Mesenchymal stem cell (in vitro differentiated cells and primary cell): Measurements from ENCODE around the gene SCAF1.

Source experiments
- DNase-seq: peaks from one replicate; pipeline ENCODE4 v3.0.0-alpha.2; 2013
- H2AFZ ChIP-seq: one replicate; pipeline ENCODE4 v1.6.1; 2013; ENCODE audit warnings: low read depth, mild to moderate bottlenecking, control low read depth, inconsistent platforms, low read length, moderate library complexity
- H2AK5ac ChIP-seq: 2 replicates; pipeline ENCODE4 v1.6.1; 2013; ENCODE audit warnings: low read length, moderate library complexity, mild to moderate bottlenecking, inconsistent platforms; ENCODE audit not compliant: severe bottlenecking
- H2BK120ac ChIP-seq: one replicate; pipeline ENCODE4 v1.6.1; 2013; ENCODE audit warnings: low read depth, mild to moderate bottlenecking, inconsistent platforms, low read length, moderate library complexity
- H2BK12ac ChIP-seq, 2 experiments: one replicate each; pipeline ENCODE4 v1.6.1; 2013; ENCODE audit warnings: inconsistent platforms in 2 of 2, low read length in 2 of 2, mild to moderate bottlenecking in 2 of 2, moderate library complexity in 2 of 2, control low read depth in 1 of 2
- H2BK15ac ChIP-seq: one replicate; pipeline ENCODE4 v1.6.1; 2013; ENCODE audit warnings: mild to moderate bottlenecking, low read depth, inconsistent platforms; ENCODE audit not compliant: poor library complexity, severe bottlenecking
- H2BK5ac ChIP-seq: 2 replicates; pipeline ENCODE4 v1.6.1; 2013; ENCODE audit warnings: low read depth, mild to moderate bottlenecking, low read length, control low read depth, inconsistent platforms; ENCODE audit not compliant: poor library complexity, severe bottlenecking
- H3K14ac ChIP-seq, 2 experiments: one replicate each; pipeline ENCODE4 v1.6.1; 2013; ENCODE audit warnings: inconsistent platforms in 2 of 2, low read length in 2 of 2, control low read depth in 1 of 2, mild to moderate bottlenecking in 1 of 2, moderate library complexity in 1 of 2
- H3K18ac ChIP-seq, 2 experiments: one replicate each; pipeline ENCODE4 v1.6.1; 2013; ENCODE audit warnings: inconsistent platforms in 2 of 2, low read length in 2 of 2, control low read depth in 1 of 2, low read depth in 1 of 2, mild to moderate bottlenecking in 1 of 2
- H3K23ac ChIP-seq, 2 experiments: one replicate each; pipeline ENCODE4 v1.6.1; 2013; ENCODE audit warnings: inconsistent platforms in 2 of 2, low read length in 2 of 2, mild to moderate bottlenecking in 2 of 2, moderate library complexity in 2 of 2, control low read depth in 1 of 2
- H3K27ac ChIP-seq: 2 replicates; pipeline ENCODE4 v1.5.1; 2013; ENCODE audit warnings: mild to moderate bottlenecking, moderate library complexity, low read length, control low read depth, inconsistent platforms; ENCODE audit not compliant: poor library complexity, severe bottlenecking
- H3K27me3 ChIP-seq, 2 experiments: 2 replicates each; pipeline versions ENCODE4 v1.6.1 to v1.7.0; 2013; ENCODE audit warnings: low read length in 2 of 2, mild to moderate bottlenecking in 2 of 2, moderate library complexity in 2 of 2, control low read depth in 1 of 2, inconsistent platforms in 1 of 2; ENCODE audit not compliant: control insufficient read depth in 1 of 2, insufficient read depth in 1 of 2
- H3K36me3 ChIP-seq, 2 experiments: 2 replicates each; pipeline versions ENCODE4 v1.6.1 to v1.7.0; 2013; ENCODE audit warnings: low read length in 2 of 2, control low read depth in 1 of 2, inconsistent platforms in 1 of 2, low read depth in 1 of 2, mild to moderate bottlenecking in 1 of 2; ENCODE audit not compliant: insufficient read depth in 2 of 2, control insufficient read depth in 1 of 2
- H3K4ac ChIP-seq, 2 experiments: one replicate each; pipeline ENCODE4 v1.6.1; 2013; ENCODE audit warnings: inconsistent platforms in 2 of 2, low read length in 2 of 2, mild to moderate bottlenecking in 2 of 2, moderate library complexity in 2 of 2, control low read depth in 1 of 2, low read depth in 1 of 2
- H3K4me1 ChIP-seq: 2 replicates; pipeline ENCODE4 v1.6.1; 2013; ENCODE audit warnings: low read depth, low read length, control low read depth; ENCODE audit not compliant: control insufficient read depth, insufficient read depth
- H3K4me2 ChIP-seq: 2 replicates; pipeline ENCODE4 v1.6.1; 2013; ENCODE audit warnings: low read length, mild to moderate bottlenecking, inconsistent platforms; ENCODE audit not compliant: poor library complexity, severe bottlenecking
- H3K4me3 ChIP-seq, 2 experiments: 2 replicates each; pipeline versions ENCODE4 v1.5.1 to v1.7.0; 2013; ENCODE audit warnings: low read length in 2 of 2, mild to moderate bottlenecking in 2 of 2, control low read depth in 1 of 2, low read depth in 1 of 2; ENCODE audit not compliant: insufficient read depth in 1 of 2
- H3K79me1 ChIP-seq: replicated peaks from 2 replicates; pipeline ENCODE4 v1.6.1; 2013; ENCODE audit warnings: mild to moderate bottlenecking, control low read depth, low read length, inconsistent platforms; ENCODE audit not compliant: poor library complexity, severe bottlenecking
- H3K9ac ChIP-seq: 2 replicates; pipeline ENCODE4 v1.7.0; 2013; ENCODE audit warnings: mild to moderate bottlenecking, low read length, moderate library complexity
- H3K9me3 ChIP-seq: 2 replicates; pipeline ENCODE4 v1.7.0; 2013; ENCODE audit warnings: mild to moderate bottlenecking, low read length; ENCODE audit not compliant: control insufficient read depth
- H4K8ac ChIP-seq: one replicate; pipeline ENCODE4 v1.6.1; 2013; ENCODE audit warnings: inconsistent platforms, mild to moderate bottlenecking, low read length, moderate library complexity
- H4K91ac ChIP-seq: one replicate; pipeline ENCODE4 v1.6.1; 2013; ENCODE audit warnings: mild to moderate bottlenecking, low read length, inconsistent platforms
- WGBS: methylation state at CpG from one replicate; pipeline ENCODE4 v1.1.7; 2013; ENCODE audit warnings: mixed read lengths; 5-methylcytosine and 5-hydroxymethylcytosine counted together

SCAF1 gene

GRCh38 chr19:49666120-49666444, 24.1 kb downstream of the SCAF1 start:
- WGBS = 0% methylated on average over 9 of the region's 9 CpGs
- no peak overlapping the region for H2AFZ ChIP-seq
- H3K9ac ChIP-seq = peak overlapping the region; percentile 93
- no peak overlapping the region for H4K8ac ChIP-seq
- H2BK15ac ChIP-seq = no peak overlapping the region
- DNase-seq = no peak
- no peak overlapping the region for H2BK120ac ChIP-seq
- H2BK12ac ChIP-seq = no peak overlapping the region
- peaks cover 14% of the 10 kb centered on the region for H3K4me1 ChIP-seq
- H4K91ac ChIP-seq = no peak overlapping the region
- H3K79me1 ChIP-seq = peaks cover 47% of the 10 kb centered on the region
- H3K23ac ChIP-seq = no peak overlapping the region
- no peak overlapping the region for H3K14ac ChIP-seq
- peak overlapping the region; percentile 5 for H2BK5ac ChIP-seq
- no peaks in the 10 kb centered on the region for H3K9me3 ChIP-seq
- peaks cover 37 to 45% of the 10 kb centered on the region in 2 experiments for H3K36me3 ChIP-seq
- peak overlapping the region; percentile 93 for H3K4me2 ChIP-seq
- H3K27ac ChIP-seq = no peak overlapping the region
- no peak overlapping the region for H3K4ac ChIP-seq
- H3K27me3 ChIP-seq = no peaks in the 10 kb centered on the region
- H3K4me3 ChIP-seq = peak overlapping the region; percentile 70 to 97
- H3K18ac ChIP-seq = no peak overlapping the region
- no peak overlapping the region for H2AK5ac ChIP-seq

DNA sequence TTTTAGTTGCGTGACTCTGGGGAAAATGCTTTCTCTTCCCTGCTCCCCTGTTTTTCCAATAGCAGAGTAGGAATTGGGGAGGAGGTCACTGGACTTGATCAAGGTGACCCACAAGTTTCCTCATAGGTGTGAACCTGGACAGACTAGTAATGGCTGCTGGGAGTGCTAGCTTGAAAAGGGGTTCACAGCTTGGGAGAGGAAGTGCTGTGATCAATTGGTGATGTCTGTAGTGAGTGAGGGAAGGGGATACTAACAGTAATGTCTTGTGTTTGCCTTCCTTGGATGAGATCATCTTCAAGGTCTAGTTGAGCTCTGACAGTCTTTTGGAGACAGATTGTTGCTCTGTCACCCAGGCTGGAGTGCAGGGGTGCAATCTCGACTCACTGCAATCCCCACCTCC, 25.5 kb downstream of the SCAF1 start:
- H3K27me3 ChIP-seq = no peaks in the 10 kb centered on the region
- 97% methylated on average over 1 of the region's 2 CpGs for WGBS
- H2BK120ac ChIP-seq = no peak overlapping the region
- no peak overlapping the region for H2BK15ac ChIP-seq
- H3K9me3 ChIP-seq = no peaks in the 10 kb centered on the region
- peaks cover 25 to 32% of the 10 kb centered on the region in 2 experiments for H3K36me3 ChIP-seq
- no peak overlapping the region for H3K18ac ChIP-seq
- H2BK5ac ChIP-seq = no peak overlapping the region
- H2AFZ ChIP-seq = no peak overlapping the region
- DNase-seq = no peak
- H3K27ac ChIP-seq = no peak overlapping the region
- no peak overlapping the region for H4K8ac ChIP-seq
- no peak overlapping the region for H4K91ac ChIP-seq
- no peak overlapping the region for H3K4me3 ChIP-seq
- H3K79me1 ChIP-seq = peaks cover 40% of the 10 kb centered on the region
- no peak overlapping the region for H3K4ac ChIP-seq
- H3K4me1 ChIP-seq = peaks cover 19% of the 10 kb centered on the region
- no peak overlapping the region for H3K4me2 ChIP-seq
- no peak overlapping the region for H2BK12ac ChIP-seq
- peak overlapping the region; percentile 33 for H2AK5ac ChIP-seq
- peak overlapping the region; percentile 93 for H3K9ac ChIP-seq
- no peak overlapping the region for H3K14ac ChIP-seq
- no peak overlapping the region for H3K23ac ChIP-seq

GRCh38 chr19:49669516-49669915, 27.5 kb downstream of the SCAF1 start:
- 95% methylated on average over 3 of the region's 3 CpGs for WGBS
- peaks cover 28% of the 10 kb centered on the region for H3K79me1 ChIP-seq

DNA sequence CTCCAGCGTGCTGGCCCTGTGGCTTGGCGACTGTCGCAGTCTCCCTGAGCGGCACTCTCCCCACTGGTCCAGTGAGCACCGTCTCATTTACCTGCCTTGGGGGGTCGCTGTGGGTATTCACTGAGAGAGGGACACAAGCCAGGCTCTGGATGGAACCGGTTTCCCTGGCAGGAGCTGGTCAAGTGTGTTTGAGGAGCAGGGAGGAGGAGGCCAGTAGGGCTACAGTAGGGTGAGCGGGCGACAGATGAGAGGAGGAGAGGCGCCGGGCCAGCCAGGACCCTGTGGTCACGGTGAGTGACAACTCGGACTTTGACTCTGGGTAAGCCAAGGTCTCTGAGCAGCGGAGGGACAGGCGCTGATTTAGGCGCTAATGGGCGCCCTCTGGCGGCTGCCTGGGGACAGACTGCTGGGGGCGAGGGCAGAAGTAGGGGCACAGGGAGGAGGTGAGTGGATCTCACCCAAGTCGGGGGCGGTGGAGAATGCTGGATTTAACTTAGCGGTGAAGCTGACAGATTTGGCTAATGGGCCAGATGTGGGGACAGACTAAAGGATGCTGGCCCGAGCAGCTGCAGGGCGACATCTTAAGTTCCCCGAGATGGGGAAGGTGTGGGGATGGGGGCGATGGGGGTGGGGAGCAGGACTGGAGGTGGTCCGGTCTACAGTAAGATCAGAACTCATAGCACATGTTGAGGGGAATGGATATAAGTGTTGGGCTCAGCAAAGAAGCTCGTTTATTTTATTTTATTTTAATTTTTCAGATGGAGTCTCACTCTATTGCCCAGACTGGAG, 30.3 kb downstream of the SCAF1 start:
- Histone ChIP-seq H3K4ac (peak overlapping the region in 1 of 2 experiments; percentile 83), H3K4me1 (peaks cover 9% of the 10 kb centered on the region), H2BK120ac (no peak overlapping the region), H3K14ac (no peak overlapping the region), H3K4me2 (peak overlapping the region; percentile 67), H4K8ac (peak overlapping the region; percentile 95), H3K4me3 (no peak overlapping the region), H2BK12ac (no peak overlapping the region), H2AFZ (no peak overlapping the region), H2BK15ac (peak overlapping the region; percentile 63), H4K91ac (peak overlapping the region; percentile 61), H3K79me1 (peaks cover 19% of the 10 kb centered on the region), H3K36me3 (peaks cover 17 to 27% of the 10 kb centered on the region in 2 experiments), H3K9me3 (no peaks in the 10 kb centered on the region), H3K27ac (no peak overlapping the region), H3K23ac (no peak overlapping the region), H2AK5ac (no peak overlapping the region), H2BK5ac (no peak overlapping the region), H3K9ac (peak overlapping the region; percentile 73), H3K27me3 (no peaks in the 10 kb centered on the region), H3K18ac (peak overlapping the region in 1 of 2 experiments; percentile 81)
- DNase-seq = peak; percentile 79
- 29% methylated on average over 27 of the region's 28 CpGs for WGBS

More at GRCh38 chr19:49669516-49669915, 27.5 kb downstream of the SCAF1 start:
- no peak overlapping the region for H3K9ac ChIP-seq
- peaks cover 17 to 27% of the 10 kb centered on the region in 2 experiments for H3K36me3 ChIP-seq
- no peak overlapping the region for H2AFZ ChIP-seq
- H2BK5ac ChIP-seq = no peak overlapping the region
- no peak overlapping the region for H2BK12ac ChIP-seq
- H4K8ac ChIP-seq = no peak overlapping the region
- no peak overlapping the region for H4K91ac ChIP-seq
- no peak overlapping the region for H3K18ac ChIP-seq
- no peak overlapping the region for H2BK15ac ChIP-seq
- H3K14ac ChIP-seq = no peak overlapping the region
- no peak overlapping the region for H3K4me3 ChIP-seq
- H2AK5ac ChIP-seq = no peak overlapping the region
- no peak overlapping the region for H3K4ac ChIP-seq
- no peaks in the 10 kb centered on the region for H3K27me3 ChIP-seq
- no peak overlapping the region for H3K4me2 ChIP-seq
- H3K23ac ChIP-seq = no peak overlapping the region
- no peak for DNase-seq
- no peaks in the 10 kb centered on the region for H3K9me3 ChIP-seq
- H2BK120ac ChIP-seq = no peak overlapping the region
- H3K27ac ChIP-seq = no peak overlapping the region
- peaks cover 13% of the 10 kb centered on the region for H3K4me1 ChIP-seq
